Measurements from ENCODE around the gene SDK1.

SDK1 gene

DNA sequence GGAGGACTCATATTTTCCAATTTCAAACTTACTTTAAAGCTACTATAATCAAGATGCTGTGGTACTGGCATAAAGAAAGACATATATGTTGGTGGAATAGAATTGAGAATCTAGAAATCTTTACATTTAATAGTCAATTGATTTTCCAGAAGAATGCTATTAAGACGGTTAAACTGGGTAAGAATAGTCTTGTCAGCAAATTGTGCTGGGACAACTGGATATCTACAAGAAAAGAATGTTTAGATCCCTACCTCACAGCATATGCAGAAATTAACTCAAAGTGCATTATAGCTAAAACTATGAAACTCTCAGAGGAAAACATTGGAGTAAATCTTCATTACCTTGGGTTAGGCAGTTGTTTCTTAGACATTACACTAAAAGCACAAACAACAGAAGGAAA is 203.3 kb downstream of the SDK1 start:
- no peak overlapping the region for H3K4me3 ChIP-seq (ENCODE audit: control insufficient read depth, low read depth, low read length)
- TF ChIP-seq, protein P1, sequence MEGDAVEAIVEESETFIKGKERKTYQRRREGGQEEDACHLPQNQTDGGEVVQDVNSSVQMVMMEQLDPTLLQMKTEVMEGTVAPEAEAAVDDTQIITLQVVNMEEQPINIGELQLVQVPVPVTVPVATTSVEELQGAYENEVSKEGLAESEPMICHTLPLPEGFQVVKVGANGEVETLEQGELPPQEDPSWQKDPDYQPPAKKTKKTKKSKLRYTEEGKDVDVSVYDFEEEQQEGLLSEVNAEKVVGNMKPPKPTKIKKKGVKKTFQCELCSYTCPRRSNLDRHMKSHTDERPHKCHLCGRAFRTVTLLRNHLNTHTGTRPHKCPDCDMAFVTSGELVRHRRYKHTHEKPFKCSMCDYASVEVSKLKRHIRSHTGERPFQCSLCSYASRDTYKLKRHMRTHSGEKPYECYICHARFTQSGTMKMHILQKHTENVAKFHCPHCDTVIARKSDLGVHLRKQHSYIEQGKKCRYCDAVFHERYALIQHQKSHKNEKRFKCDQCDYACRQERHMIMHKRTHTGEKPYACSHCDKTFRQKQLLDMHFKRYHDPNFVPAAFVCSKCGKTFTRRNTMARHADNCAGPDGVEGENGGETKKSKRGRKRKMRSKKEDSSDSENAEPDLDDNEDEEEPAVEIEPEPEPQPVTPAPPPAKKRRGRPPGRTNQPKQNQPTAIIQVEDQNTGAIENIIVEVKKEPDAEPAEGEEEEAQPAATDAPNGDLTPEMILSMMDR (conservative IDR thresholded peaks at IDR 0.05; ENCODE audit: control insufficient read depth, insufficient read depth, low read depth, low read length) = no peak
- DNase-seq (ENCODE audit: low read depth) = no peak

- TF ChIP-seq, protein P1 (conservative IDR thresholded peaks at IDR 0.05; ENCODE audit: control insufficient read depth, insufficient read depth, low read depth, low read length) = no peak
- H3K4me3 ChIP-seq (ENCODE audit: control insufficient read depth, low read depth, low read length) = no peak overlapping the region
- DNase-seq (ENCODE audit: low read depth) = no peak
Observed at GRCh38 chr7:3510101-3511020, 209.3 kb downstream of the SDK1 start.

DNA sequence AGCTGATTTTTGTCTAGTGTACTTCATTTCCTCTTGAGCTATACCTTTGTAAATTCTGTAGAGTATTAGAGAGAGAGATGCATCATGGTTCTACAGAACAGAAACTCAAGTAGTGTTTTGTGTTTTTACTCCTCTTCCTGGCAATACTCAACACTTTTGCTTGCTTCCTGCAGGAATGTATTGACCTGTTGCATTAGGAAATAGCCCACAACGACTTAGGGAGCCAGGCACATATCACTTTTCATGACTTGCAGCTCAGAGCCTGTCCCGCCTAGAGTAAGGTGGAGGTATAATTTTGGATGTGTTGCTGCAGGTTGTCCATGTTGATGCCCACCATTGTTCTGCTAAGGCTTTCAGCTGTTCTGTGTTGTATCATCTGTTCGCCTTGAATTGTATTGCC is 216.3 kb downstream of the SDK1 start:
- H3K4me3 ChIP-seq (ENCODE audit: control insufficient read depth, low read depth, low read length) = no peak overlapping the region
- DNase-seq (ENCODE audit: low read depth) = no peak
- TF ChIP-seq, protein P1 (conservative IDR thresholded peaks at IDR 0.05; ENCODE audit: control insufficient read depth, insufficient read depth, low read depth, low read length) = no peak

- no peak overlapping the region for H3K4me3 ChIP-seq (ENCODE audit: control insufficient read depth, low read depth, low read length)
- TF ChIP-seq, protein P1 (conservative IDR thresholded peaks at IDR 0.05; ENCODE audit: control insufficient read depth, insufficient read depth, low read depth, low read length) = no peak
- peak; percentile 31 for DNase-seq (ENCODE audit: low read depth)
Observed at GRCh38 chr7:3518546-3518945, 217.5 kb downstream of the SDK1 start.

DNA sequence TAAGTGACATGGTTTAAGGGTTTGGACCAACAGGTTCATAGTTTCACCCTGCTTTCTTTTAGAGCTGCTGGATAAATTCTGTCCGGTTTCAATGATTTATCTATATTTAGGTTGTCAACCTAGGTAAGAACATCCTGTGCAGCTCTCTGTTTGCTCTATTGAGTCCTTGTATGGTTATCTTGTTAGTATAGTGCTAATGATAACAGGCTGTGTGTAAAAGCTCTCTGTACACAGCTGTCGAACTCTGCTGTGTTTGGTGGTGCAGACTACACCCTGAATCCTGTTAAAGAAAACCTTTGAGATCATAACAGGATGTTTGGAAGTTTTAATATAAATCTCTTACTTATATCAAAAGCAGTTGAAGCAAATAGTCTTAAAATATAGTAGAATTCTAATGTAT is 219.2 kb downstream of the SDK1 start:
- TF ChIP-seq, protein P1 (conservative IDR thresholded peaks at IDR 0.05; ENCODE audit: control insufficient read depth, insufficient read depth, low read depth, low read length) = no peak
- DNase-seq (ENCODE audit: low read depth) = no peak

DNA sequence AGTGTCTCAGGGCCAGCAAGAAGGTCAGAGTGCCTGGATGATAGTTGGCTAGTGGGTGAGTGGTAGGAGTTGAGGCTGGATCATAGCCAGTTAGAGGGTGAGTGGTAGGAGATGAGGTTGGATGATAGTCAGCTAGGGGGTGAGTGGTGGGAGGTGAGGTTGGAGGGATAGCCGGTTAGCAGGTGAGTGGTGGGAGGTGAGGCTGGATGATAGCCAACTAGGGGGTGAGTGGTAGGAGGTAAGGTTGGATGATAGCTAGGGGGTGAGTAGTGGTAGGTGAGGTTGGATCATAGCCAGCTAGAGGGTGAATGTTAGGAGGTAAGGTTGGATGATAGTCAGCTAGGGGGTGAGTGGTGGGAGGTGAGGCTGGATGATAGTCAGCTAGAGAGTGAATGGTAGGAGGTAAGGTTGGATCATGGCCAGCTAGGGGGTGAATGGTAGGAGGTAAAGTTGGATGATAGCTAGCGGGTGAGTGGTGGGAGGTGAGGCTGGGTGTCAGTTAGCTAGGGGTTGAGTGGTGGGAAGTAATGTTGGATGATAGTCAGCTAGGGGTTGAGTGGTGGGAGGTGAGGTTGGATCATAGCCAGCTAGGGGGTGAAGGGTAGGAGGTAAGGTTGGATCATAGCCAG is 226.6 kb downstream of the SDK1 start:
- TF ChIP-seq, protein P1 (conservative IDR thresholded peaks at IDR 0.05; ENCODE audit: control insufficient read depth, insufficient read depth, low read depth, low read length) = no peak
- no peak overlapping the region for H3K4me3 ChIP-seq (ENCODE audit: control insufficient read depth, low read depth, low read length)
- DNase-seq (ENCODE audit: low read depth) = no peak

More for the DNA sequence above, 219.2 kb downstream of the SDK1 start:
- no peak overlapping the region for H3K4me3 ChIP-seq (ENCODE audit: control insufficient read depth, low read depth, low read length)

Data from fibroblast of mammary gland (primary cell).